ENCODE data around the gene TRIM38.

TRIM38 gene

GRCh38 chr6:25958700-25959162 lies 3.9 kb upstream of the TRIM38 start:
- DNase-seq (ENCODE audit: low read depth): no peak
- TF ChIP-seq, protein P1, sequence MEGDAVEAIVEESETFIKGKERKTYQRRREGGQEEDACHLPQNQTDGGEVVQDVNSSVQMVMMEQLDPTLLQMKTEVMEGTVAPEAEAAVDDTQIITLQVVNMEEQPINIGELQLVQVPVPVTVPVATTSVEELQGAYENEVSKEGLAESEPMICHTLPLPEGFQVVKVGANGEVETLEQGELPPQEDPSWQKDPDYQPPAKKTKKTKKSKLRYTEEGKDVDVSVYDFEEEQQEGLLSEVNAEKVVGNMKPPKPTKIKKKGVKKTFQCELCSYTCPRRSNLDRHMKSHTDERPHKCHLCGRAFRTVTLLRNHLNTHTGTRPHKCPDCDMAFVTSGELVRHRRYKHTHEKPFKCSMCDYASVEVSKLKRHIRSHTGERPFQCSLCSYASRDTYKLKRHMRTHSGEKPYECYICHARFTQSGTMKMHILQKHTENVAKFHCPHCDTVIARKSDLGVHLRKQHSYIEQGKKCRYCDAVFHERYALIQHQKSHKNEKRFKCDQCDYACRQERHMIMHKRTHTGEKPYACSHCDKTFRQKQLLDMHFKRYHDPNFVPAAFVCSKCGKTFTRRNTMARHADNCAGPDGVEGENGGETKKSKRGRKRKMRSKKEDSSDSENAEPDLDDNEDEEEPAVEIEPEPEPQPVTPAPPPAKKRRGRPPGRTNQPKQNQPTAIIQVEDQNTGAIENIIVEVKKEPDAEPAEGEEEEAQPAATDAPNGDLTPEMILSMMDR (IDR thresholded peaks at IDR 0.05; ENCODE audit: low read depth, low read length, missing control alignments): no peak
- in situ Hi-C loops (cut with HindIII; ENCODE audit: low sequenced_read_pairs): no loop called here
- no peak overlapping the region for H3K4me3 ChIP-seq (ENCODE audit: low read depth, low read length)

GRCh38 chr6:25959890-25960536 lies 2.6 kb upstream of the TRIM38 start:
- no peak for DNase-seq (ENCODE audit: low read depth)
- in situ Hi-C loops (cut with HindIII; ENCODE audit: low sequenced_read_pairs): no loop called here
- no peak overlapping the region for H3K4me3 ChIP-seq (ENCODE audit: low read depth, low read length)
- TF ChIP-seq, protein P1 (IDR thresholded peaks at IDR 0.05; ENCODE audit: low read depth, low read length, missing control alignments): no peak

DNA sequence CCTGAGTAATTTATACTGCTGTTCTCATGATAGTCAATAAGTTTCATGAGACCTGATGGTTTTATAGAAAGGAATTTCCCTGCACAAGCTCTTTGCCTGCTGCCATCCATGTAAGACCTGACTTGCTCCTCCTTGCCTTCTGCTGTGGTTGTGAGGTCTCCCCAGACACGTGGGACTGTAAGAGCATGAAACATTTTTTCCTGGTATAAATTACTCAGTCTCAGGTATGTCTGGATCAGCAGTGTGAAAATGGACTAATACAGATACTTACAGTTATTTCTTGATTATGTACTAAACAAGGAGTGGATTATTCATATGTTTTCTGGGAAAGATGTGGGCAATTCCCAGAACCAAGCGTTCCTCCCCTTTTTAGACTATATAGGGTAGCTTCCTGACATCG lies 1.9 kb upstream of the TRIM38 start:
- no peak overlapping the region for H3K4me3 ChIP-seq (ENCODE audit: low read depth, low read length)
- in situ Hi-C loops (cut with HindIII; ENCODE audit: low sequenced_read_pairs): no loop called here
- DNase-seq (ENCODE audit: low read depth): no peak
- TF ChIP-seq, protein P1 (IDR thresholded peaks at IDR 0.05; ENCODE audit: low read depth, low read length, missing control alignments): no peak

- TF ChIP-seq, protein P1 (IDR thresholded peaks at IDR 0.05; ENCODE audit: low read depth, low read length, missing control alignments): no peak
- in situ Hi-C loops (cut with HindIII; ENCODE audit: low sequenced_read_pairs): no loop called here
- DNase-seq (ENCODE audit: low read depth): no peak
- no peak overlapping the region for H3K4me3 ChIP-seq (ENCODE audit: low read depth, low read length)
Measured at GRCh38 chr6:25961619-25962148, 918 bp upstream of the TRIM38 start.

DNA sequence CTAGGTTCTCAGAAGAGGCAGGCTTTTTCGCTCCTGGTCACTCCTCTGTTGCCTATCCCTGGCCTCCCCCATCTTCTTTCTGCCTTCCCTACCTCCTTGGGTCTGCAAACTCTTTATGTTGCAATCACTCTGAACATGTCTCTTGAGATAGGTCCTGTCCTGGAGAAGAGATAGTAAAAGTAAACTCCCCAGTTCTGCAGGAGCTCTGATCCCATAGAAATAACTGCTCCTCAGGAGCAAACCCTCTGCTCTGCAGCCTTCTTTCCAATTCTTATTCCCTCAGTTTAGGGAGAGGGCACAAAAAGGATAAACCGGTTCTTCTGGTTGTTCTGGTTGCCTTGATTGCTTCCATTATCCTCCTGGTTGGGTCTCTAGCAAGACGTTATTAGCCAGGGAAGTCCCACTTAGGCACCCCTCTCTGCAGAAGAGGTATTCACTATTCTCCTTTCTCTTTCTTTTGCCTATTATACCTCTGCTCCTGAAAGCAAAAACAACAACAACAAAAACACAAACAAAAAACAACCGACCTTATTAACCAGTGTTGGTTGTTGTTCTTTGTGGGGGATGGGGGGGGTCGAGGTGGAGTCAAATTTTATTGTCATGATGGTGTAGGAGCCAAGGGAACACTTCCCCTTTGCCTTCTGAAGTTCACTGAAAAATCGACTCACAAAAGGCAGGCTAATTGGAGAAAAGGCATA lies 973 bp downstream of the TRIM38 start:
- in situ Hi-C loops (cut with HindIII; ENCODE audit: low sequenced_read_pairs): no loop called here
- TF ChIP-seq, protein P1 (IDR thresholded peaks at IDR 0.05; ENCODE audit: low read depth, low read length, missing control alignments): no peak
- DNase-seq (ENCODE audit: low read depth): no peak
- peak overlapping the region; percentile 28 for H3K4me3 ChIP-seq (ENCODE audit: low read depth, low read length)

- no peak for DNase-seq (ENCODE audit: low read depth)
- TF ChIP-seq, protein P1 (IDR thresholded peaks at IDR 0.05; ENCODE audit: low read depth, low read length, missing control alignments): no peak
- H3K4me3 ChIP-seq (ENCODE audit: low read depth, low read length): no peak overlapping the region
- in situ Hi-C loops (cut with HindIII; ENCODE audit: low sequenced_read_pairs): no loop called here
Measured at GRCh38 chr6:25965058-25965457, 2.5 kb downstream of the TRIM38 start.
